GM12878 (cell line): Measurements from ENCODE around the gene FTCDNL1. TPM values are rescaled to one million over a fixed set of nuclear protein-coding genes. Genes with fewer than 3 reads are reported as not detected.

Experiments used
- ATAC-seq: fragments of 200-7000 bp; cut with Tn5 transposase; 3 replicates; pipeline ENCODE4 v1.9.1; 2020; ENCODE audit warnings: mild to moderate bottlenecking, moderate library complexity
- BruUV-seq: library from RNA; stranded (reverse); fragments of 400-500 nt; replicated peaks from 2 replicates; lab custom pipeline; 2021; lab: Mats Ljungman, UMichigan
- CTCF ChIA-PET: fragments of 300-600 bp; sonication (Branson Sonifier 250); formaldehyde crosslinking; extraction: SDS; loops from one replicate; lab custom pipeline; 2021; ENCODE audit warnings: inconsistent platforms; lab: Yijun Ruan, JAX
- POLR2A ChIA-PET: fragments of 350-600 bp; formaldehyde crosslinking; extraction: SDS; loops from one replicate; lab custom pipeline; 2021; ENCODE audit warnings: inconsistent platforms; lab: Charles Lee
- RAD21 ChIA-PET: fragments of 300-600 bp; sonication (Branson Sonifier 250); formaldehyde crosslinking; loops from one replicate; lab custom pipeline; 2023; ENCODE audit warnings: antibody characterized with exemption; ENCODE audit not compliant: unreplicated experiment; lab: Charles Lee
- SMC1A ChIA-PET: fragments of 300-600 bp; sonication (Branson Sonifier 250); formaldehyde crosslinking; loops from one replicate; lab custom pipeline; 2023; ENCODE audit not compliant: unreplicated experiment, uncharacterized antibody; lab: Charles Lee
- DNase-seq: peaks from one replicate; pipeline ENCODE4 v3.0.0-alpha.2; 2011; ENCODE audit warnings: low read depth, low spot score
- FAIRE-seq: peaks from 3 replicates; lab custom pipeline; 2011; peaks lifted over from hg19 to GRCh38; lab: Jason Lieb, UNC
- H2AFZ ChIP-seq: 2 replicates; pipeline ENCODE4 v1.6.0; 2011; ENCODE audit warnings: low read depth, low read length, control low read depth; ENCODE audit not compliant: control insufficient read depth
- H3K27ac ChIP-seq: 2 replicates; pipeline ENCODE4 v1.5.1; 2011; ENCODE audit warnings: control low read depth; ENCODE audit not compliant: control insufficient read depth, insufficient read depth
- H3K27me3 ChIP-seq, 2 experiments: replicated peaks in 1 of 2; 2 replicates each; pipeline versions ENCODE4 v1.6.0 to v1.6.1; 2011; ENCODE audit warnings: low read length in 1 of 2; ENCODE audit not compliant: control insufficient read depth in 2 of 2, insufficient read depth in 2 of 2
- H3K36me3 ChIP-seq, 2 experiments: 2 replicates each; pipeline ENCODE4 v1.5.1; 2011; ENCODE audit warnings: low read length in 1 of 2; ENCODE audit not compliant: control insufficient read depth in 2 of 2, insufficient read depth in 2 of 2
- H3K4me1 ChIP-seq: 2 replicates; pipeline ENCODE4 v1.6.1; 2011; ENCODE audit warnings: mild to moderate bottlenecking, low read length, moderate library complexity, mixed read lengths; ENCODE audit not compliant: control insufficient read depth, insufficient read depth
- H3K4me2 ChIP-seq: 2 replicates; pipeline ENCODE4 v1.6.0; 2011; ENCODE audit warnings: control low read depth; ENCODE audit not compliant: control insufficient read depth, insufficient read depth
- H3K4me3 ChIP-seq: fragments of 200-600 bp; sonication (generic); 2 replicates; pipeline ENCODE4 v1.5.1; 2016
- H3K79me2 ChIP-seq: 2 replicates; pipeline ENCODE4 v1.6.0; 2011; ENCODE audit warnings: low read length; ENCODE audit not compliant: control insufficient read depth, insufficient read depth
- H3K9ac ChIP-seq: 2 replicates; pipeline ENCODE4 v1.8.0; 2011; ENCODE audit warnings: low read length, control low read depth, mixed read lengths; ENCODE audit not compliant: control insufficient read depth, insufficient read depth
- H3K9me3 ChIP-seq: replicated peaks from 3 replicates; pipeline ENCODE4 v1.5.1; 2011; ENCODE audit warnings: mild to moderate bottlenecking, low read length; ENCODE audit not compliant: control insufficient read depth, insufficient read depth
- H4K20me1 ChIP-seq: 2 replicates; pipeline ENCODE4 v1.6.0; 2011; ENCODE audit not compliant: control insufficient read depth, insufficient read depth
- ASH2L ChIP-seq: fragments of 300-600, 200-600 bp; sonication (generic); IDR thresholded peaks from 2 replicates; pipeline ENCODE4 v1.6.1; 2017; ENCODE audit warnings: low read depth, mild to moderate bottlenecking, borderline replicate concordance
- BHLHE40 ChIP-seq, 2 experiments: fragments of 450-650 bp in 1 of 2; IDR thresholded peaks; 2 replicates each; pipeline ENCODE4 v1.6.1; 2011 to 2017; ENCODE audit warnings: low read depth in 2 of 2, borderline replicate concordance in 1 of 2, improper control_type of control experiment in 1 of 2, low read length in 1 of 2, mild to moderate bottlenecking in 1 of 2
- DPF2 ChIP-seq: fragments of 450-650 bp; IDR thresholded peaks from 2 replicates; pipeline ENCODE4 v1.6.1; 2017; ENCODE audit warnings: mild to moderate bottlenecking
- IKZF2 ChIP-seq, 2 experiments: fragments of 450-650 bp; IDR thresholded peaks; 2 replicates each; pipeline ENCODE4 v1.6.1; 2017; ENCODE audit warnings: mild to moderate bottlenecking in 2 of 2, moderate library complexity in 2 of 2
- MXI1 ChIP-seq: fragments of 150-350 bp; IDR thresholded peaks from 2 replicates; pipeline ENCODE4 v1.6.1; 2011; ENCODE audit warnings: low read depth, mild to moderate bottlenecking, inconsistent platforms, low read length, improper control_type of control experiment
- RELA ChIP-seq: fragments of 450-650 bp; IDR thresholded peaks from 2 replicates; pipeline ENCODE4 v1.8.0; 2014; ENCODE audit warnings: borderline replicate concordance; ENCODE audit not compliant: partially characterized antibody
- RUNX3 ChIP-seq: IDR thresholded peaks from 2 replicates; pipeline ENCODE4 v1.6.1; 2012; ENCODE audit warnings: low read length, inconsistent platforms
- SMAD5 ChIP-seq: IDR thresholded peaks from 2 replicates; pipeline ENCODE4 v1.6.1; 2016; ENCODE audit warnings: antibody characterized with exemption, low read depth
- SRF ChIP-seq, 2 experiments: IDR thresholded peaks; 2 replicates each; pipeline ENCODE4 v1.6.1; 2011; ENCODE audit warnings: low read depth in 2 of 2, low read length in 2 of 2, mild to moderate bottlenecking in 1 of 2, moderate library complexity in 1 of 2
- TCF7 ChIP-seq: IDR thresholded peaks from 2 replicates; pipeline ENCODE4 v1.6.1; 2014; ENCODE audit warnings: antibody characterized with exemption, borderline replicate concordance
- ZNF24 ChIP-seq: fragments of 450-650 bp; IDR thresholded peaks from 2 replicates; pipeline ENCODE4 v1.6.1; 2017; ENCODE audit warnings: antibody characterized with exemption, mild to moderate bottlenecking
- ZNF274 ChIP-seq: IDR thresholded peaks from one replicate; pipeline ENCODE4 v1.8.0; 2011; ENCODE audit not compliant: insufficient read length, insufficient read depth
- WGBS: methylation state at CpG from one replicate; pipeline ENCODE4 v1.1.6; 2016; ENCODE audit warnings: low lambda C conversion rate; ENCODE audit not compliant: insufficient replicate concordance, insufficient coverage; ENCODE audit errors: missing lambda C conversion rate; 5-methylcytosine and 5-hydroxymethylcytosine counted together
- in situ Hi-C: fragments of 300-500 bp; cut with MboI; formaldehyde crosslinking; loops from 9 replicates; pipeline ENCODE4 v1.14.3; 2018; ENCODE audit warnings: mixed read lengths
- intact Hi-C: fragments of 100-400 bp; cut with micrococcal nuclease; formaldehyde crosslinking; loops from one replicate; pipeline ENCODE4 v1.14.2; 2022; ENCODE audit not compliant: unreplicated experiment
- polyA plus RNA-seq, 11 experiments: library from polyadenylated mRNA; depleted of rRNA in 4 of 11; unstranded in 6 of 11; stranded (reverse) in 5 of 11; fragments of >200 nt; fragmentation: Nextera tagmentation in 4 of 11; fragmentation: Illumina TruSeq in 1 of 11; extraction: Ambion mirVana in 4 of 11; extraction: Trizol in 1 of 11; gene quantifications; 1 replicate in 1 of 11; 2 replicates in 10 of 11; pipeline versions ENCODE4 v1.2.1 to v1.2.3, GENCODE V29; 2011 to 2016; ENCODE audit warnings: inconsistent platforms in 2 of 11, missing spikeins in 2 of 11, low read depth in 1 of 11
- total RNA-seq, 4 experiments: library from RNA; depleted of rRNA in 3 of 4; stranded (reverse); fragments of >200 nt in 3 of 4; fragmentation: Illumina TruSeq in 1 of 4; extraction: Trizol in 1 of 4; gene quantifications; 2 replicates each; pipeline versions ENCODE4 v1.2.1 to v1.2.3, GENCODE V29; 2013 to 2021
- TF ChIP-seq, protein P1 (sequence below): fragments of 450-650 bp; IDR thresholded peaks from 2 replicates; pipeline ENCODE4 v1.6.1; 2017; ENCODE audit warnings: mild to moderate bottlenecking
- TF ChIP-seq, protein P2 (sequence below): IDR thresholded peaks from 2 replicates; pipeline ENCODE4 v1.6.1; 2011; ENCODE audit warnings: borderline replicate concordance, low read depth, mild to moderate bottlenecking, moderate library complexity, mixed read lengths, low read length; ENCODE audit not compliant: insufficient read depth; ENCODE audit errors: extremely low read length
- TF ChIP-seq, protein P3 (sequence below): IDR thresholded peaks from 2 replicates; pipeline ENCODE4 v1.6.1; 2011; ENCODE audit warnings: low read depth, low read length, improper control_type of control experiment, borderline replicate concordance
- TF ChIP-seq, protein P4 (sequence below): fragments of 450-650 bp; IDR thresholded peaks from 2 replicates; pipeline ENCODE4 v1.6.1; 2014; ENCODE audit warnings: mild to moderate bottlenecking

FTCDNL1 gene
- total and polyA plus RNA-seq, 10 of the 15 experiments (the other 5 are each of a cell fraction or from before 2014, with no cell fraction given): 0.15 to 3.9 (median 2.0) TPM

DNA sequence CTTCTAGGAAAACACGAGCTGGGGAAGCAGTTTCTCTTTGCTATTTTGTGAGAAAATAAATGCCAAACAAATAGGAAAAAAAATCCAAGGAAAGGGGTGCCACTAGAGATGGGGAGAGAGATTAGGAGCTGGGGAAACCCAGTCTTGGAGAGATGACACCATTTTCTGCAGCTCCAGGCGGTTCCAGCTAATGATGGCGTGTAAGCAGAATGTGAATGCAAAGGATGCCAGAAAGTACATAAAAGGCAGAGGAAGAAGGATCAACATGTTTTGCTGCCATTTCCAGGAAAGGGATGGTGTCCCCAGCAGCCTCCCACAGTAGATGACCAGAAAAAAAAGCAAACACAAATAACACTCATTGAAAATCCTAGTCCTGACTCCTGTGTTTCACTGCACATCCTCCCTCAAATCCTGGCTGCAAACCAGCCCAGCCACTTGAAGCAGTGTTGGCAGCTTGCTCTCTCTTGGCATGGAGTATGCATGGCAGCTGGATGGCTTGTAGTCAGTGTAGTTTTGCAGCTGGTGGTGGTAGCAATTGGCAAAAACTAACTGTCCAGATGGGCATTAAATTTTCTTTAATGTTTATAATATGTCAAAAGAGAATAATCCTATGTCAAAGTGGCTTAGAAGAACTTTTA is 93.6 kb downstream of the FTCDNL1 start (continued):
- TF ChIP-seq, protein P1, sequence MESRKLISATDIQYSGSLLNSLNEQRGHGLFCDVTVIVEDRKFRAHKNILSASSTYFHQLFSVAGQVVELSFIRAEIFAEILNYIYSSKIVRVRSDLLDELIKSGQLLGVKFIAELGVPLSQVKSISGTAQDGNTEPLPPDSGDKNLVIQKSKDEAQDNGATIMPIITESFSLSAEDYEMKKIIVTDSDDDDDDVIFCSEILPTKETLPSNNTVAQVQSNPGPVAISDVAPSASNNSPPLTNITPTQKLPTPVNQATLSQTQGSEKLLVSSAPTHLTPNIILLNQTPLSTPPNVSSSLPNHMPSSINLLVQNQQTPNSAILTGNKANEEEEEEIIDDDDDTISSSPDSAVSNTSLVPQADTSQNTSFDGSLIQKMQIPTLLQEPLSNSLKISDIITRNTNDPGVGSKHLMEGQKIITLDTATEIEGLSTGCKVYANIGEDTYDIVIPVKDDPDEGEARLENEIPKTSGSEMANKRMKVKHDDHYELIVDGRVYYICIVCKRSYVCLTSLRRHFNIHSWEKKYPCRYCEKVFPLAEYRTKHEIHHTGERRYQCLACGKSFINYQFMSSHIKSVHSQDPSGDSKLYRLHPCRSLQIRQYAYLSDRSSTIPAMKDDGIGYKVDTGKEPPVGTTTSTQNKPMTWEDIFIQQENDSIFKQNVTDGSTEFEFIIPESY: no peak
- TF ChIP-seq MXI1 (no peak), SMAD5 (no peak), ZNF24 (no peak), ASH2L (no peak), DPF2 (no peak)

DNA sequence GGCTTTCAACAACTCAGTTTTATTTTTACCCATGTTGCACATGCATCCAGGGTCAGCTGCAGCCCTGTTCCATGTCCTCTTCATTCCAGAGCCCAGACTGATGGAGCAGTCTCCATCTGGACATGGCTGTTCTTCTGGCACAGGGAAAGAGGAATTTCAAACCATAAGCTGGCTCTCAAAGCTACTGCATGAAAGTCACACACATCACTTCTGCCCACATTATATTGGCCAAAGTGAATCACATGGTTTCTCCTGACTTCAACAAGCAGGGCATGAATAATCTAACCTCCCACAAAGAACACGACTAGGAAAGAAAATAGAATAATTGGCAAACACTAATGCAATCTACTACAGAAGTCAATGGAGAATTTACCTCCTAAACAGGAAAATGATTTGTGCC is 94.2 kb downstream of the FTCDNL1 start:
- Histone ChIP-seq H3K27ac (no peak overlapping the region), H3K27me3 (no peaks in the 10 kb centered on the region), H3K9ac (no peak overlapping the region), H3K9me3 (no peaks in the 10 kb centered on the region), H4K20me1 (no peaks in the 10 kb centered on the region), H3K79me2 (no peaks in the 10 kb centered on the region), H3K4me3 (no peak overlapping the region), H3K4me2 (no peak overlapping the region), H3K4me1 (no peaks in the 10 kb centered on the region), H2AFZ (no peak overlapping the region), H3K36me3 (no peaks in the 10 kb centered on the region)
- ChIA-PET POLR2A (no interaction called here), CTCF (interaction anchor here (2.1 kb wide), 1 partner anchor 17 kb away, joined by 8 read pairs; no protein-coding TSS in a partner anchor), SMC1A (no interaction called here), RAD21 (no interaction called here)
- in situ Hi-C loops (no loop called here), intact Hi-C loops (no loop called here)
- ATAC-seq (no peak), FAIRE-seq (no peak), DNase-seq (no peak)
- 3% methylated on average over 1 of the region's 1 CpG for WGBS
- no TSS peak for BruUV-seq
- no peak for TF ChIP-seq ZNF274
- TF ChIP-seq RELA: no peak
- no peak for TF ChIP-seq IKZF2 (IDR thresholded peaks at IDR 0.05)
- TF ChIP-seq, protein P2, sequence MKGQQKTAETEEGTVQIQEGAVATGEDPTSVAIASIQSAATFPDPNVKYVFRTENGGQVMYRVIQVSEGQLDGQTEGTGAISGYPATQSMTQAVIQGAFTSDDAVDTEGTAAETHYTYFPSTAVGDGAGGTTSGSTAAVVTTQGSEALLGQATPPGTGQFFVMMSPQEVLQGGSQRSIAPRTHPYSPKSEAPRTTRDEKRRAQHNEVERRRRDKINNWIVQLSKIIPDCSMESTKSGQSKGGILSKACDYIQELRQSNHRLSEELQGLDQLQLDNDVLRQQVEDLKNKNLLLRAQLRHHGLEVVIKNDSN: no peak
- no peak for TF ChIP-seq SRF (IDR thresholded peaks at IDR 0.05; ENCODE audit: low read depth in 2 of 2, low read length in 2 of 2)
- no peak for TF ChIP-seq RUNX3
- TF ChIP-seq, protein P3, sequence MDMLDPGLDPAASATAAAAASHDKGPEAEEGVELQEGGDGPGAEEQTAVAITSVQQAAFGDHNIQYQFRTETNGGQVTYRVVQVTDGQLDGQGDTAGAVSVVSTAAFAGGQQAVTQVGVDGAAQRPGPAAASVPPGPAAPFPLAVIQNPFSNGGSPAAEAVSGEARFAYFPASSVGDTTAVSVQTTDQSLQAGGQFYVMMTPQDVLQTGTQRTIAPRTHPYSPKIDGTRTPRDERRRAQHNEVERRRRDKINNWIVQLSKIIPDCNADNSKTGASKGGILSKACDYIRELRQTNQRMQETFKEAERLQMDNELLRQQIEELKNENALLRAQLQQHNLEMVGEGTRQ: no peak
- TF ChIP-seq TCF7: no peak
- TF ChIP-seq, protein P4, sequence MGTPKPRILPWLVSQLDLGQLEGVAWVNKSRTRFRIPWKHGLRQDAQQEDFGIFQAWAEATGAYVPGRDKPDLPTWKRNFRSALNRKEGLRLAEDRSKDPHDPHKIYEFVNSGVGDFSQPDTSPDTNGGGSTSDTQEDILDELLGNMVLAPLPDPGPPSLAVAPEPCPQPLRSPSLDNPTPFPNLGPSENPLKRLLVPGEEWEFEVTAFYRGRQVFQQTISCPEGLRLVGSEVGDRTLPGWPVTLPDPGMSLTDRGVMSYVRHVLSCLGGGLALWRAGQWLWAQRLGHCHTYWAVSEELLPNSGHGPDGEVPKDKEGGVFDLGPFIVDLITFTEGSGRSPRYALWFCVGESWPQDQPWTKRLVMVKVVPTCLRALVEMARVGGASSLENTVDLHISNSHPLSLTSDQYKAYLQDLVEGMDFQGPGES: no peak
- TF ChIP-seq BHLHE40 (IDR thresholded peaks at IDR 0.05; ENCODE audit: borderline replicate concordance in 1 of 2, low read depth in 2 of 2, low read length in 1 of 2): no peak
